Measurements from ENCODE around the gene GINM1. TPM values are rescaled to one million over a fixed set of nuclear protein-coding genes. Genes with fewer than 3 reads are reported as not detected.

The GINM1 gene
- total RNA-seq, 1 donor from 2014 or later, result 38.0 TPM

DNA sequence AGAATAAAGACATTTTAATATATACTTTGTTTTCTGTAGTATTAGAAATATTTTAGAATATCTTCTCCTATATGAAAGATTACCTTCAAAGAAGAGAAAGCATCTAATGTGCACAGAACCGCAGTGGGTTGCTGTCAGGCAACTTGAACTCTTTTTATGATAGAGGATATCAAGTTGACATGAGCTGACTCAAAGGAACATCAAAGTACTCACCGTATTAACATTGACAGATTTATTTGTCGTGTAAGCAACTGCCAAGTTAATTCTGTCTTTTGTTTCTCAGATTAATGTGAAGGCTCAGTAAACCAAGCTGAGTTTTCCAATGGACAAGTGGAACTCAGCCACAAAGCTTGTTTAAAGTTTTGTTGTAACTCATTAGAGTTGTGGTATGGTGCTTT, 2.2 kb upstream of the GINM1 start:
- TF ChIP-seq, protein P1, sequence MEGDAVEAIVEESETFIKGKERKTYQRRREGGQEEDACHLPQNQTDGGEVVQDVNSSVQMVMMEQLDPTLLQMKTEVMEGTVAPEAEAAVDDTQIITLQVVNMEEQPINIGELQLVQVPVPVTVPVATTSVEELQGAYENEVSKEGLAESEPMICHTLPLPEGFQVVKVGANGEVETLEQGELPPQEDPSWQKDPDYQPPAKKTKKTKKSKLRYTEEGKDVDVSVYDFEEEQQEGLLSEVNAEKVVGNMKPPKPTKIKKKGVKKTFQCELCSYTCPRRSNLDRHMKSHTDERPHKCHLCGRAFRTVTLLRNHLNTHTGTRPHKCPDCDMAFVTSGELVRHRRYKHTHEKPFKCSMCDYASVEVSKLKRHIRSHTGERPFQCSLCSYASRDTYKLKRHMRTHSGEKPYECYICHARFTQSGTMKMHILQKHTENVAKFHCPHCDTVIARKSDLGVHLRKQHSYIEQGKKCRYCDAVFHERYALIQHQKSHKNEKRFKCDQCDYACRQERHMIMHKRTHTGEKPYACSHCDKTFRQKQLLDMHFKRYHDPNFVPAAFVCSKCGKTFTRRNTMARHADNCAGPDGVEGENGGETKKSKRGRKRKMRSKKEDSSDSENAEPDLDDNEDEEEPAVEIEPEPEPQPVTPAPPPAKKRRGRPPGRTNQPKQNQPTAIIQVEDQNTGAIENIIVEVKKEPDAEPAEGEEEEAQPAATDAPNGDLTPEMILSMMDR (conservative IDR thresholded peaks at IDR 0.05; ENCODE audit: low read depth, low read length), result no peak
- no peak overlapping the region for H3K4me3 ChIP-seq (ENCODE audit: low read depth, low read length)
- no peak for DNase-seq (ENCODE audit: low read depth)

DNA sequence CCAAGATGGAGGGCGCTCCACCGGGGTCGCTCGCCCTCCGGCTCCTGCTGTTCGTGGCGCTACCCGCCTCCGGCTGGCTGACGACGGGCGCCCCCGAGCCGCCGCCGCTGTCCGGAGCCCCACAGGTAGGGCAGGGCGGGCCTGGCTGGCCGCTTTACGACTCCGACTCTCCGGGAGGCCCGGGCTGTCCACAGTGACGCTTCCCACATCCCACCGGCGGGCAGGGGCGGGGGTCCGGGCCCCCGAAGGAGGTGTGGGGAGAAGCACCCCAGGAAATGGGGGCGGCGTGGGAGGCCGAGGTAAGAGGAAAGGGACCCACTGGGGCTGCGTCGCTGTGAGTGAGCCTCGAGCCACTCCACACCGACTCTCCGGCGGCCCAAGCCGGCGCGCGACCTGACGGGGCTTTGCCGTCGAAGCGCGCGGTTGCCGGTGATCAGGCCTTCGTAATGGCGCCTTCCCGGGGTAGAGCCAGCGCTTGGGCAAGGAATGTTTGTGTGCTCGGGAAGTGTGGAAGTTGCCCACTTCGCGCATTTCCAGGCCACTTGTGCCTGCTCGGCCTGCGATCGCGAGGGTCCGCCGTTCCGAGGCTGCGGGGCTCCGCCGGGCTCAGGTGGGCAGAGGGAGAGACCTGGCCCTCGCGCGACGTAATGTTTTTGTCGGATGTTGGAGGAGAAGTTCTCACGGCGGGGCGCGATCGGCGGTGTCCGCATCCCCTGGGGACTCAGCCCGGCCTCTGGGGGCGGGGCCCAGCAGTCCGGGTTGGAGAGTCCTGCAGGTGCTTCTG, 427 bp downstream of the GINM1 start:
- no peak for DNase-seq (ENCODE audit: low read depth)

DNA sequence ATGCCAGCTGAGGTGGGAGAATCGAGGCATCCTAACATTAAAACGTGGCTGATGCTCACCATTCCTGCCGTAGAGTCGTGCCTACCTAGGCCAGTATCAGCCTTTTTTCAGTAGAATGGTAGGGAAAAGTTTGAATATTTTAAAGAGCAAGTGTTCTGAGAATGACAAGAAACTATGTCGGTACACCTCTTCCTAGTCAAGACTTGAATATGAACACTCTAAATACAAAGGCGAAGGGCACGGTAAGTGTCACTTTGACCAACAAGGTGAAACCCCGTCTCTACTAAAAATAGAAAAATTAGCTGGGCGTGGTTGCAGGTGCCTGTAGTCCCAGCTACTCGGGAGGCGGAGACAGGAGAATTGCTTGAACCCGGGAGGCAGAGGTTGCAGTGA, 1.0 kb downstream of the GINM1 start:
- peak overlapping the region; percentile 96 for H3K4me3 ChIP-seq (ENCODE audit: low read depth, low read length)
- DNase-seq (ENCODE audit: low read depth), result no peak
- TF ChIP-seq, protein P1 (conservative IDR thresholded peaks at IDR 0.05; ENCODE audit: low read depth, low read length), result no peak

More for the DNA sequence above, 427 bp downstream of the GINM1 start:
- H3K4me3 ChIP-seq (ENCODE audit: low read depth, low read length), result peak overlapping the region; percentile 96
- TF ChIP-seq, protein P1 (conservative IDR thresholded peaks at IDR 0.05; ENCODE audit: low read depth, low read length), result no peak

DNA sequence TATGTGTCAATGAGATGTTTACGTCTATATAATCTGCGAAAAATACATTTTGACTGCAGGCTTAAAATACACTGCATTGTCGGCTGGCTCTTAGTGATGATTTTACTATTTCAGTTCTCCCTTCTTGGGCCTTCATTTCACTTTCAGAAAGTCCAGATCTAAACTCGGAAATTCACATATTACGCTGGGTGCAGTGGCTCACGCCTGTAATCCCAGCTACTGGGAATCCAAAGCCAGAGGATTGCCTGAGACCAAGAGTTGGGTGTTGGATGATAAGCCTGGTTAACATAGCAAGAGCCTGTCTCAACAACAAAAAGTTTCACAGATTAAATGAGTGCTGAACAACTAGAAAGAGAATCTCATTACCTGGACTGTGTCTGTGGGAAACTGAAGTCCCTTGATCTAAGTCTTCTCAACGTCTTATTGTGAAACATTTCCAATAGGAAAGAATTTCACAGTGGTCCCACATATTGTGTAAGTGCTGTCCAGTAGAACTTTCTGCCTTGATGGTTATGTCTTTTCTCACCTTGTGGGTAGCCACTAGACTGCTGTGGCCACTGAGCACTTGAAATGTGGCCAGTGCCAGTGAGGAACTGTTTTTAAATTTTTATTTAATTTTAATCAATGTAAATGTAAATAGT, 1.9 kb downstream of the GINM1 start:
- DNase-seq (ENCODE audit: low read depth), result no peak
- TF ChIP-seq, protein P1 (conservative IDR thresholded peaks at IDR 0.05; ENCODE audit: low read depth, low read length), result no peak

DNA sequence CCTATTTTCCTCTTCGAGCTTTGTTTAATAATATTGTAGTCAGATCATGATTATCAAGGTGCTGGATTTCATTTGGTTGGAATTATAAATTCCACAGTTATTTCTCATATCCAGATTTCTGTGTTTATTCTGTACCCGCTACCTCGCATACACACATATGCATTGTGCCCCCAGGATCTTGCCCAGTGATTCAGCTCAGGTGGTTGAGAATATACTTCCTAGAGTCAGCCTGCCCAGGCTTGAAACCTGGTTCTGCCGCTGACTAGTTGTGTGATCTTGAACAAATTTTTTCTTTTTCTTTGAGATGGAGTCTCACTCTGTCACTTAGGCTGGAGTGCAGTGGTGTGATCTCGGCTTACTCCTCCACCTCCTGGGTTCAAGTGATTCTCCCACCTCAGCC, 14.7 kb downstream of the GINM1 start:
- TF ChIP-seq, protein P1 (conservative IDR thresholded peaks at IDR 0.05; ENCODE audit: low read depth, low read length), result no peak
- no peak for DNase-seq (ENCODE audit: low read depth)
- H3K4me3 ChIP-seq (ENCODE audit: low read depth, low read length), result no peak overlapping the region

More for the DNA sequence above, 1.9 kb downstream of the GINM1 start:
- H3K4me3 ChIP-seq (ENCODE audit: low read depth, low read length), result no peak overlapping the region

DNA sequence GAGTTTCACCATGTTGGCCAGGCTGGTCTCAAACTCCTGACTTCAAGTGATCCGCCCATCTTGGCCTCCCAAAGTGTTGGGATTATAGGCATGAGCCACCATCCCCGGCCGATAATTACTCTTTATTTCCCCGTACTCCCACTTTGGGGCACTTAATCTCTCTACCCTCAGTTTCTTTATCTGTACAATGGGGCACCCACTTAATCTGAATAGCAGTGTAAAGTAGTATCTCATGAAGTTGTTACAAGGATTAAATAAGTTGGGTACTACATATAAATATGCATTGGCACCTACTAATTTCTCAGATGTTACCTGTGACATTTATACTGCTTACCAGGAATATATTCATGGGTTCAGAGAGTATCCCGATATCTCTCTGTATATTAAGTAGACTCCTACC, 15.2 kb downstream of the GINM1 start:
- DNase-seq (ENCODE audit: low read depth), result no peak
- no peak overlapping the region for H3K4me3 ChIP-seq (ENCODE audit: low read depth, low read length)
- TF ChIP-seq, protein P1 (conservative IDR thresholded peaks at IDR 0.05; ENCODE audit: low read depth, low read length), result no peak
